CMK (cell line): ENCODE results near the gene FAM50A.
"Not testable (repeated sequence)": the region's sequence is repeated elsewhere in the genome, so short reads cannot be mapped to it uniquely, and the experiment has no call there.

Experiments
- DNase-seq: peaks from one replicate; pipeline ENCODE4 v3.0.0-alpha.2; 2010; ENCODE audit warnings: low read depth

Gene FAM50A

DNA sequence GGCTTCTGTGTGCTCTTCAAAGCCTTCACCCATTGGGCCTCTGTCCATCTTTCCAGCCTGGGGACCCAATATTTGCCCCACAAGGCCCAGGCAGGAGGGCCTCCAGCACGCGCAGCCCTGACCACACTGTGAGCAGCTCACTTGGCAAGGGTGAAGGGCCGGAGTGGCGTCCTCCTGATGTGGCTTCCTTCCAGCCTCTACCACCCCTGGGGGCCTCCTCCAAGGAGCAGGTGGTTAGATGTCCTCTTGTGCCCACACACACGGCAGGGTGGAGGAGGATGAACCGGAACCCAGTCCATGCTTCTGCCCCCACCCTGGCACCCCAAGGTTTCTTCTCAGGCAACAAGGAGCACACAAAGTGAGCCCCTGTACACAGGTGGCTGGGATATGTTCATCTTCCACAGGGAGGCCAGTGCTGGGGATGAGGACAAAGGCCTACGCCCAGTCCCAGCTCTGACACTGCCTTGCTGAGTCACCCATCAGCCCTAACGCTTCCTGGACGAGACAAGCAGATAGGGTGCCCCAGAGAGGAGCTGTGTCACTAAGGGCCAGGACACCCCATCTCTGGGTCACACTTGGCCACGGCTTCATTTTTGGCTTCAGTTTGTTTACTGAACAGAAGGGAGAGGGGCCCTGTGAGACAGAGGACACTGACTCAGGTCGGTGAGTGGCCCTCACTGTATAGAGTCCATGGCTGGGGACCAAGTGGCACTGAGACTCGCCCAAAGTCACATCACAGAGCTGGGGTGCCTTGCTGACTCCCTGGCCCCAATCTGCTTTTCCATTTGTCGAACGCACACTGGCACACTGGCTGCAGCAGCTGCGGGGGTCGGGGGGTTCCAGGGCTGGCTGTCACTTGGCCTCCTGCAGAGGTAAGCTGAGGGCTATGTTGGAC is 40.6 kb downstream of the FAM50A start:
- DNase-seq = no peak

DNA sequence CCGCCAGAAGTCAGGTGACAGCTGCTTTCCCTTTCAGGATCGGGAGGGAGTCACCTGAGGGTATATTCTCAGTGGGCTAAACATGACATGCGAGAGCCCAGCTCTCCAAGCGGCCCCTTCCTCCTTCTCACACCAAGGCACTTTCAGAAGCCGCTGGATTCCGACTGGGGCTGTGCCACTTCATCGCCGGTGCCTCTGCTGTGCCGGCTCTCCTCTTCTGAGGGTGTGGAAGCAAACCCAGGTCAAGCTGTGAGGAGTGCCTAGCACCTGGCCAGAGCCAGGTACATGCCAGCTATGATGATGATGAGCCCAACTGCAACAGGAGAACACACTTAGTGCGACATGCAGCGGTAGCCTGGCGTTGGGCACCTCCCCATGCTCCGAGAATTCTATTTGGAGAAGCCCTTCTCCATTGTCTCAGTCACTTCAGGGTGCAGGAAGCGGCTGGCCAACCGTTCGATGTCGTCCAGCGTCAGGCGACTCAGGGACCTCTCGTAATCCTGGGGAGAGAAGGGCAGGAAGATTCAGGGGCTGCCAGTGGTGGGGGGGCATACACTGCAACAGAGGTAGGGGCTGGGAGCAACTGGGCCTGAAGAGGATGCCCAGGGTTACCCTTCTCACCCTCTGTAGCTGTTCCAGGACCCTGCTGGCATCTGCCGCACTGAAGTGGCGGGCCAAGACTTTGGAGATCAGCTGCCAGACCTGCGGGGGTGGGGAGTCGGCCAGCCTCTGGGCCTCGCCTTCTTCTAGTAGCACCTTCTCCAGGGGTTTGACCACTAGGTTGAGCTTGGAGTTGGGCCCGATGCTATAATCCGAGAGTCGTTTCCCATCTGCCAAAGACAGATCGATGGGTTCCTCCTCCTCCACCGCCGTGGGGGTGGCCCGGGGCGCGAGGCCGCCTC is 41.5 kb downstream of the FAM50A start:
- DNase-seq = no peak

DNA sequence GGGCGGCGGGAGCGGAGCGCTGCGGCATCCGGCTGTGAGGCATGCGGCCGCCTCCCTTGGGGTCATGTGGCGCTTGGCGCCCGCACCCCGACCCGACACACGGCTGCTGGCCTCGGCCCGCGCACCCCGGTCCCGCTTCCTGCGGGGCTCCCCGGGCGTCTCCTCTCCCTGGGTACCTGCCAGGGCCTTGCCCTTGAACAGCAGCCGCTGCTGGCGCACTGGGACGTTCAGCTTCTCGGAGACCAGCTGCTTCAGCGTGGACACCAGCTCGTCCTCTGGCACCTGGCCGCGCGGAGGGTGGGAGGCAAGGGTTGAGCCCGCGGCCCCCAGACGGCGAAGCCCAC is 42.1 kb downstream of the FAM50A start:
- DNase-seq = no peak

DNA sequence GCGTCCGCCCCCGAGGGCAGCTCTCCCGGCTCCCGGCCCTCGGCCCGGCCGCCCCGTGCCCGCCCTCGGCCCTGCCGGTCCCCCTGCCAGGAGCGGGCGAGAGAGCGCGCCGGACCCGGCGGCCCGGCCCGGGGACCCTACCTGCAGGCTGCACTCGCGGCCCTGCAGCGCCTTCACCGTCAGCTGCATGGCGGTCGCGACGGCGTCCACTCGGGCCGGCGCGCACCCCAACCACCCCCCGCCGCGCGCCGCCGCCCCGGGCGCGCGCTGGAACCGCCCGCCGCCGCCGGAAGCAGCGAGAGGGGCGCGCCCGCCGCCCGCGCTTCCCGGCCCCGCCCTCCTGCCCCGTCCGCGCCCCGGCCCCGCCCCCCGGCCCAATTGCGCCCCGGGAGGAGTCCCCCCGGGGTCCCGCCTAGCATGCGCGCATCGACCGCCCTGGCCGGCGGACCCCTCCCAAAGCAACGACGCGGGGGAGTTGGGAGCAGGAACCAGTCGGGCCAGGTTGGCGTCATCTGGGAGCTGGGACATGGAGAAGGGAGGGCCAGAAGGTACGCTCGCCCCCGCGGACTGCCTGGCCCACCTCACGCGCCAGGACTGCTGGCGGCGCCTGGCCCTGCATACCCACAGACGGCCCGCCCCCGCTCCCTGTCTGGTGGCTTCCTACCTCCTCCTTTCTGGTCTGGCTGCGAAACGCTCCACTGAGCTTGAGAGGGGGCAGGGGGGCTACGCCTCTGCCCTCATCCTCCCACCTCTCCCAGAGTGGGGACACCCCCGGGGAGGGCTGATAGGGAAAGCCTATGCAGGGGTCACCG is 42.7 kb downstream of the FAM50A start, which contains the start of gene UBL4A:
UBL4A (minus strand) TSS at position 220 of the 812 bp plus-strand sequence; CDS start at position 189, 31 bp downstream.
- DNase-seq = peak; percentile 54

DNA sequence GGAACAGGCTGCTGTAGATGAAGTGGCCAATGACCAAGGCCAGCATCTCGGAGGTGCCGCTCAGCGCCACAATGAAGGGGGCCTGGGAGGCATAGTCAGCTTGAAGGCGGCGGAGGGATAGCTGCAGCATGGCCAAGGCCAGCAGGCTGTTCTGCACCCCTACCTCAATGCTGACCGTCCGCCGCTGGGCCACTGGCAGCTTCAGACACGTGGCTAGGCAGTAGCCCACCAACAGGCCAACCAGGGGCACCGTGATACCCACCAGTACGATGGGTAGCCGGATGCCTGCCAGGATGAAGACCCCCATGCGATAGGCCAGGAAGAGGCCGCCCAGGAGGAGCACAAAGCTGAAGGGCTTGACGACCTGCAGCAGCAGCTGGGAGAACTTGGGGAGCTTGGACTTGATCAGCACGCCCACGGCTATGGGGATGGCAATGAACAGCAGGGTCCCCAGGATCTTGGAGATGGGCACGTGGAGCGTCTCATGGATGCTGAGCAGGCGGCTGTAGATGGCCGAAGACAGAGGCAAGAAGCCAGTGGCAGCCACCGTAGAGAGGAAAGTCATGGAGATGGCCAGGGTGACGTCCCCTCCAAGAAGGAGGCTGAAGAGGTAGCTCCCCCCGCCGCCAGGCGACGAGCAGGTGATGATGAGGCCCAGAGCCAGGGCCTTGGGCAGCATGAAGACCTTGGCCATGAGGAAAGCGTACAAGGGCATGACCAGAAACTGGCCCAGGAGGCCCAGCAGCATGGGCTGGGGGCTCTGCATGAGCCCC is 43.8 kb downstream of the FAM50A start:
- no peak for DNase-seq

GRCh38 chrX:154488336-154489075 is 44.6 kb downstream of the FAM50A start:
- no peak for DNase-seq

DNA sequence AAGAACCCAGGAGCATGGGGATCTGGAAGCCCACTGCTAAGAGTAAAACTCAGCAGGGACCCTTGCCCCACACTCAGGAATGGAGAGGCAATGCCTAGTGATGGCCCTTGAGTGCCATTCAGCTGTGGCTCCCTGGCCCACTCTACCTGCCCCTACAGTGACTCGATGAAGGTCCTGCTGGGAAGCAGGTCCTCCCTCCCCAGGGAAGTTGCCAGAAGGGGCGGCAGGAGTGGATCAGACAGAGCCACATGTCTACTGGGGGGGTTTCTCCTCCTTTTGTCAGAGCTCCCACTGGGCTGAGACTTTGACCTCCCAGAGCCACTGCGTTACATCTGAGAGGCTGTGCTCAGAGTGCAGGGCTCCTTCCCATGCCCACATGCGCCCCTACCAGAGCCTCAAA is 45.2 kb downstream of the FAM50A start:
- no peak for DNase-seq

- DNase-seq = no peak
Measured at GRCh38 chrX:154490021-154490413, 46.1 kb downstream of the FAM50A start.

GRCh38 chrX:154490414-154491083 is 46.6 kb downstream of the FAM50A start, which contains the start of gene SLC10A3:
SLC10A3 (minus strand) TSS chrX:154490629; CDS start chrX:154488940, 1,689 bp downstream.
- peak; percentile 85 for DNase-seq

GRCh38 chrX:154494715-154495114 is 50.8 kb downstream of the FAM50A start:
- no peak for DNase-seq

GRCh38 chrX:154495472-154495922 is 51.6 kb downstream of the FAM50A start:
- DNase-seq = no peak

DNA sequence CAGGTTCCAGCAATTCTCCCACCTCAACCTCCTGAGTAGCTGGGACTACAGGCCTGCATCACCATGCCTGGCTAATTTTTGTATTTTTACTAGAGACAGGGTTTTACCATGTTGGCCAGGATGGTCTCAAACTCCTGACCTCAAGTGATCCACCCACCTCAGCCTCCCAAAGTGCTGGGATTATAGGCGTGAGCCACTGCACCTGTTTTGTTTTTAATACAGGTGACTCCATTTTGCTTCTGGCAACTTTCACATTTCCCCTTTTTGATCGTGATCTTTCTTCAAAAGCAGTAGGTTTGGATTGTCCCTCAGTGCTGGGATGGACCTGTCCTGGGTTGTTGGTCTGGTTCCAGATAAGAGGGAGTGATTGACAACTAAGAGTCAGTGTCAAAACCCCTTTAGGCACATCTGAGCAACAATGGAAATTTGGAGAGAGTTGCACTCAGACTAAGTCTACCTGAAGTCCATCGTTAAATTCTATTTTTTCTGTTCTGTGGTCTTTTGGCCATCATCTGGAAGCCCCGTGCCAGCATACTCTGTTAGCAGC is 52.7 kb downstream of the FAM50A start:
- DNase-seq = not testable (repeated sequence)
